GM12878 (cell line): ENCODE results near the gene TMEM163. TPM values are rescaled to one million over a fixed set of nuclear protein-coding genes. Genes with fewer than 3 reads are reported as not detected.

Source experiments
- ATAC-seq: fragments of 200-7000 bp; cut with Tn5 transposase; 3 replicates; pipeline ENCODE4 v1.9.1; 2020; ENCODE audit warnings: mild to moderate bottlenecking, moderate library complexity
- BruUV-seq: library from RNA; stranded (reverse); fragments of 400-500 nt; replicated peaks from 2 replicates; lab custom pipeline; 2021; lab: Mats Ljungman, UMichigan
- CTCF ChIA-PET: fragments of 300-600 bp; sonication (Branson Sonifier 250); formaldehyde crosslinking; extraction: SDS; loops from one replicate; lab custom pipeline; 2021; ENCODE audit warnings: inconsistent platforms; lab: Yijun Ruan, JAX
- POLR2A ChIA-PET: fragments of 350-600 bp; formaldehyde crosslinking; extraction: SDS; loops from one replicate; lab custom pipeline; 2021; ENCODE audit warnings: inconsistent platforms; lab: Charles Lee
- RAD21 ChIA-PET: fragments of 300-600 bp; sonication (Branson Sonifier 250); formaldehyde crosslinking; loops from one replicate; lab custom pipeline; 2023; ENCODE audit warnings: antibody characterized with exemption; ENCODE audit not compliant: unreplicated experiment; lab: Charles Lee
- SMC1A ChIA-PET: fragments of 300-600 bp; sonication (Branson Sonifier 250); formaldehyde crosslinking; loops from one replicate; lab custom pipeline; 2023; ENCODE audit not compliant: unreplicated experiment, uncharacterized antibody; lab: Charles Lee
- DNase-seq: peaks from one replicate; pipeline ENCODE4 v3.0.0-alpha.2; 2011; ENCODE audit warnings: low read depth, low spot score
- FAIRE-seq: peaks from 3 replicates; lab custom pipeline; 2011; peaks lifted over from hg19 to GRCh38; lab: Jason Lieb, UNC
- H2AFZ ChIP-seq: 2 replicates; pipeline ENCODE4 v1.6.0; 2011; ENCODE audit warnings: low read depth, low read length, control low read depth; ENCODE audit not compliant: control insufficient read depth
- H3K27ac ChIP-seq: 2 replicates; pipeline ENCODE4 v1.5.1; 2011; ENCODE audit warnings: control low read depth; ENCODE audit not compliant: control insufficient read depth, insufficient read depth
- H3K27me3 ChIP-seq, 2 experiments: replicated peaks in 1 of 2; 2 replicates each; pipeline versions ENCODE4 v1.6.0 to v1.6.1; 2011; ENCODE audit warnings: low read length in 1 of 2; ENCODE audit not compliant: control insufficient read depth in 2 of 2, insufficient read depth in 2 of 2
- H3K36me3 ChIP-seq, 2 experiments: 2 replicates each; pipeline ENCODE4 v1.5.1; 2011; ENCODE audit warnings: low read length in 1 of 2; ENCODE audit not compliant: control insufficient read depth in 2 of 2, insufficient read depth in 2 of 2
- H3K4me1 ChIP-seq: 2 replicates; pipeline ENCODE4 v1.6.1; 2011; ENCODE audit warnings: mild to moderate bottlenecking, low read length, moderate library complexity, mixed read lengths; ENCODE audit not compliant: control insufficient read depth, insufficient read depth
- H3K4me2 ChIP-seq: 2 replicates; pipeline ENCODE4 v1.6.0; 2011; ENCODE audit warnings: control low read depth; ENCODE audit not compliant: control insufficient read depth, insufficient read depth
- H3K4me3 ChIP-seq: fragments of 200-600 bp; sonication (generic); 2 replicates; pipeline ENCODE4 v1.5.1; 2016
- H3K79me2 ChIP-seq: 2 replicates; pipeline ENCODE4 v1.6.0; 2011; ENCODE audit warnings: low read length; ENCODE audit not compliant: control insufficient read depth, insufficient read depth
- H3K9ac ChIP-seq: 2 replicates; pipeline ENCODE4 v1.8.0; 2011; ENCODE audit warnings: low read length, control low read depth, mixed read lengths; ENCODE audit not compliant: control insufficient read depth, insufficient read depth
- H3K9me3 ChIP-seq: replicated peaks from 3 replicates; pipeline ENCODE4 v1.5.1; 2011; ENCODE audit warnings: mild to moderate bottlenecking, low read length; ENCODE audit not compliant: control insufficient read depth, insufficient read depth
- H4K20me1 ChIP-seq: 2 replicates; pipeline ENCODE4 v1.6.0; 2011; ENCODE audit not compliant: control insufficient read depth, insufficient read depth
- BCL3 ChIP-seq: IDR thresholded peaks from 2 replicates; pipeline ENCODE4 v1.6.1; 2011; ENCODE audit warnings: borderline replicate concordance, low read depth, mild to moderate bottlenecking, moderate library complexity, low read length; ENCODE audit not compliant: insufficient read depth, poor library complexity, severe bottlenecking
- EED ChIP-seq: sonication (generic); IDR thresholded peaks from 2 replicates; pipeline ENCODE4 v1.6.1; 2016; ENCODE audit warnings: antibody characterized with exemption, low read depth
- EGR1 ChIP-seq, 2 experiments: IDR thresholded peaks; 1 replicate in 1 of 2; 2 replicates in 1 of 2; pipeline ENCODE4 v1.6.1; 2011 to 2012; ENCODE audit warnings: low read depth in 2 of 2, low read length in 2 of 2, borderline replicate concordance in 1 of 2, mild to moderate bottlenecking in 1 of 2, moderate library complexity in 1 of 2
- RBBP5 ChIP-seq: fragments of 200-600 bp; sonication (generic); conservative IDR thresholded peaks from 2 replicates; pipeline ENCODE4 v1.6.1; 2016
- REST ChIP-seq: IDR thresholded peaks from 2 replicates; pipeline ENCODE4 v1.6.1; 2012; ENCODE audit warnings: mild to moderate bottlenecking, low read depth, low read length
- SREBF1 ChIP-seq: IDR thresholded peaks from 2 replicates; pipeline ENCODE4 v1.6.1; 2012; ENCODE audit warnings: mild to moderate bottlenecking, low read length
- TARDBP ChIP-seq: IDR thresholded peaks from 2 replicates; pipeline ENCODE4 v1.6.1; 2016; ENCODE audit warnings: borderline replicate concordance
- WGBS: methylation state at CpG from one replicate; pipeline ENCODE4 v1.1.6; 2016; ENCODE audit warnings: low lambda C conversion rate; ENCODE audit not compliant: insufficient replicate concordance, insufficient coverage; ENCODE audit errors: missing lambda C conversion rate; 5-methylcytosine and 5-hydroxymethylcytosine counted together
- in situ Hi-C: fragments of 300-500 bp; cut with MboI; formaldehyde crosslinking; loops from 9 replicates; pipeline ENCODE4 v1.14.3; 2018; ENCODE audit warnings: mixed read lengths
- intact Hi-C: fragments of 100-400 bp; cut with micrococcal nuclease; formaldehyde crosslinking; loops from one replicate; pipeline ENCODE4 v1.14.2; 2022; ENCODE audit not compliant: unreplicated experiment
- polyA plus RNA-seq, 11 experiments: library from polyadenylated mRNA; depleted of rRNA in 4 of 11; unstranded in 6 of 11; stranded (reverse) in 5 of 11; fragments of >200 nt; fragmentation: Nextera tagmentation in 4 of 11; fragmentation: Illumina TruSeq in 1 of 11; extraction: Ambion mirVana in 4 of 11; extraction: Trizol in 1 of 11; gene quantifications; 1 replicate in 1 of 11; 2 replicates in 10 of 11; pipeline versions ENCODE4 v1.2.1 to v1.2.3, GENCODE V29; 2011 to 2016; ENCODE audit warnings: inconsistent platforms in 2 of 11, missing spikeins in 2 of 11, low read depth in 1 of 11
- total RNA-seq, 4 experiments: library from RNA; depleted of rRNA in 3 of 4; stranded (reverse); fragments of >200 nt in 3 of 4; fragmentation: Illumina TruSeq in 1 of 4; extraction: Trizol in 1 of 4; gene quantifications; 2 replicates each; pipeline versions ENCODE4 v1.2.1 to v1.2.3, GENCODE V29; 2013 to 2021
- TF ChIP-seq, protein P1 (sequence below): IDR thresholded peaks from 2 replicates; pipeline ENCODE4 v1.6.1; 2011; ENCODE audit warnings: low read depth, mild to moderate bottlenecking, low read length, moderate library complexity, borderline replicate concordance; ENCODE audit errors: extremely low read depth
- TF ChIP-seq, protein P2 (sequence below): IDR thresholded peaks from 2 replicates; pipeline ENCODE4 v1.6.1; 2012; ENCODE audit warnings: low read depth, low read length, improper control_type of control experiment
- TF ChIP-seq, protein P3 (sequence below): IDR thresholded peaks from 2 replicates; pipeline ENCODE4 v1.6.1; 2011; ENCODE audit warnings: low read depth, low read length, improper control_type of control experiment, borderline replicate concordance
- TF ChIP-seq, protein P4 (sequence below): fragments of 450-650 bp; IDR thresholded peaks from 2 replicates; pipeline ENCODE4 v1.6.1; 2017; ENCODE audit warnings: borderline replicate concordance

TMEM163 gene
- total and polyA plus RNA-seq, 10 of the 15 experiments (the other 5 are each of a cell fraction or from before 2014, with no cell fraction given), result 0.05 to 0.11 (median 0.07) TPM; not detected in 4

DNA sequence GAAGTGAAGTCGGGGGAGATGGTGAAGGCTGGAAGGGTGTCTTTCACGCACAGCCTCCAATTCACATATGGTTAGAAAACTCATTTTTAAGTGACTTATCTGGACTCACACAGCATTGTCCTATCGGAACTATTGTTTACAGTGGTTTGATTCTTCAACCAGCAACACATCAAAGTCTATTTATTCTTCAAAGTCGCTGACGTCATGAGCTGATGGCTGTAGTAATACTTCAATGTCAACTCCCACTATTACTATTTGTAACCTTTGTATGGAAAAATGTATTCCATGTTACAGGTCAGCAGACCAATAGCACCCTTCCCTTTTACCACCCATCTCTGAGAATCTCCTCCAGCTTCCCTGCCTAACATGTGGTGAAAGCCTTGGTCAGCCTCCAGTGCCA, 47.8 kb upstream of the TMEM163 start:
- H3K4me3 ChIP-seq, result no peak overlapping the region
- TF ChIP-seq RBBP5 (no peak), EED (no peak), SREBF1 (no peak), REST (no peak), TARDBP (no peak), EGR1 (IDR thresholded peaks at IDR 0.05; ENCODE audit: borderline replicate concordance in 1 of 2, low read depth in 2 of 2, low read length in 2 of 2) (no peak), BCL3 (no peak)
- TF ChIP-seq, protein P1, sequence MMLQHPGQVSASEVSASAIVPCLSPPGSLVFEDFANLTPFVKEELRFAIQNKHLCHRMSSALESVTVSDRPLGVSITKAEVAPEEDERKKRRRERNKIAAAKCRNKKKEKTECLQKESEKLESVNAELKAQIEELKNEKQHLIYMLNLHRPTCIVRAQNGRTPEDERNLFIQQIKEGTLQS, result no peak
- TF ChIP-seq, protein P2, sequence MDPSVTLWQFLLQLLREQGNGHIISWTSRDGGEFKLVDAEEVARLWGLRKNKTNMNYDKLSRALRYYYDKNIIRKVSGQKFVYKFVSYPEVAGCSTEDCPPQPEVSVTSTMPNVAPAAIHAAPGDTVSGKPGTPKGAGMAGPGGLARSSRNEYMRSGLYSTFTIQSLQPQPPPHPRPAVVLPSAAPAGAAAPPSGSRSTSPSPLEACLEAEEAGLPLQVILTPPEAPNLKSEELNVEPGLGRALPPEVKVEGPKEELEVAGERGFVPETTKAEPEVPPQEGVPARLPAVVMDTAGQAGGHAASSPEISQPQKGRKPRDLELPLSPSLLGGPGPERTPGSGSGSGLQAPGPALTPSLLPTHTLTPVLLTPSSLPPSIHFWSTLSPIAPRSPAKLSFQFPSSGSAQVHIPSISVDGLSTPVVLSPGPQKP, result no peak
- TF ChIP-seq, protein P3, sequence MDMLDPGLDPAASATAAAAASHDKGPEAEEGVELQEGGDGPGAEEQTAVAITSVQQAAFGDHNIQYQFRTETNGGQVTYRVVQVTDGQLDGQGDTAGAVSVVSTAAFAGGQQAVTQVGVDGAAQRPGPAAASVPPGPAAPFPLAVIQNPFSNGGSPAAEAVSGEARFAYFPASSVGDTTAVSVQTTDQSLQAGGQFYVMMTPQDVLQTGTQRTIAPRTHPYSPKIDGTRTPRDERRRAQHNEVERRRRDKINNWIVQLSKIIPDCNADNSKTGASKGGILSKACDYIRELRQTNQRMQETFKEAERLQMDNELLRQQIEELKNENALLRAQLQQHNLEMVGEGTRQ, result no peak
- TF ChIP-seq, protein P4, sequence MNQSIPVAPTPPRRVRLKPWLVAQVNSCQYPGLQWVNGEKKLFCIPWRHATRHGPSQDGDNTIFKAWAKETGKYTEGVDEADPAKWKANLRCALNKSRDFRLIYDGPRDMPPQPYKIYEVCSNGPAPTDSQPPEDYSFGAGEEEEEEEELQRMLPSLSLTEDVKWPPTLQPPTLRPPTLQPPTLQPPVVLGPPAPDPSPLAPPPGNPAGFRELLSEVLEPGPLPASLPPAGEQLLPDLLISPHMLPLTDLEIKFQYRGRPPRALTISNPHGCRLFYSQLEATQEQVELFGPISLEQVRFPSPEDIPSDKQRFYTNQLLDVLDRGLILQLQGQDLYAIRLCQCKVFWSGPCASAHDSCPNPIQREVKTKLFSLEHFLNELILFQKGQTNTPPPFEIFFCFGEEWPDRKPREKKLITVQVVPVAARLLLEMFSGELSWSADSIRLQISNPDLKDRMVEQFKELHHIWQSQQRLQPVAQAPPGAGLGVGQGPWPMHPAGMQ, result no peak
- no TSS peak for BruUV-seq
- ATAC-seq (no peak), FAIRE-seq (no peak), DNase-seq (no peak)
- H3K27ac ChIP-seq, result no peak overlapping the region
- no peak overlapping the region for H3K9ac ChIP-seq
- no peaks in the 10 kb centered on the region for H4K20me1 ChIP-seq
- 73% methylated on average over 5 of the region's 5 CpGs for WGBS
- ChIA-PET RAD21 (no interaction called here), CTCF (no interaction called here), SMC1A (no interaction called here), POLR2A (no interaction called here)
- no peaks in the 10 kb centered on the region for H3K9me3 ChIP-seq
- no peaks in the 10 kb centered on the region for H3K27me3 ChIP-seq
- no peaks in the 10 kb centered on the region for H3K36me3 ChIP-seq
- H3K79me2 ChIP-seq, result no peaks in the 10 kb centered on the region
- no peak overlapping the region for H2AFZ ChIP-seq
- in situ Hi-C loops (no loop called here), intact Hi-C loops (no loop called here)
- no peak overlapping the region for H3K4me2 ChIP-seq
- H3K4me1 ChIP-seq, result no peaks in the 10 kb centered on the region
